IMR-90 (cell line): ENCODE results near the gene KRT1. TPM values are rescaled to one million over a fixed set of nuclear protein-coding genes. Genes with fewer than 3 reads are reported as not detected.

Experiments used
- ATAC-seq: fragments of 200-7000 bp; cut with Tn5 transposase; 2 replicates; pipeline ENCODE4 v1.9.1; 2020; ENCODE audit warnings: low read depth, mild to moderate bottlenecking, moderate library complexity
- BruUV-seq: library from RNA; stranded (reverse); fragments of 400-500 nt; replicated peaks from 2 replicates; lab custom pipeline; 2021; lab: Mats Ljungman, UMichigan
- CTCF ChIA-PET: fragments of 300-600 bp; formaldehyde crosslinking; extraction: SDS; loops from one replicate; lab custom pipeline; 2021; ENCODE audit warnings: antibody characterized with exemption; lab: Yijun Ruan, JAX
- POLR2A ChIA-PET: fragments of 300-600 bp; sonication (Branson Sonifier 250); formaldehyde crosslinking; loops from one replicate; lab custom pipeline; 2022; ENCODE audit warnings: antibody characterized with exemption; ENCODE audit not compliant: unreplicated experiment; lab: Charles Lee
- DNase-seq: peaks from one replicate; pipeline ENCODE4 v3.0.0; 2013
- H2AFZ ChIP-seq: replicated peaks from 2 replicates; pipeline ENCODE3; 2013; ENCODE audit warnings: low read length, mild to moderate bottlenecking; ENCODE audit not compliant: poor library complexity
- H2AK5ac ChIP-seq: 2 replicates; pipeline ENCODE4 v1.6.1; 2013; ENCODE audit warnings: low read depth, low read length, inconsistent platforms
- H2AK9ac ChIP-seq: replicated peaks from 2 replicates; pipeline ENCODE3; 2013; ENCODE audit warnings: mild to moderate bottlenecking, low read depth, low read length, moderate library complexity; ENCODE audit not compliant: poor library complexity
- H2BK120ac ChIP-seq: 2 replicates; pipeline ENCODE4 v1.6.1; 2013; ENCODE audit warnings: low read depth, low read length, inconsistent platforms
- H2BK15ac ChIP-seq: 3 replicates; pipeline ENCODE4 v1.6.1; 2013; ENCODE audit warnings: low read depth, low read length, inconsistent platforms
- H2BK20ac ChIP-seq: 2 replicates; pipeline ENCODE4 v1.6.1; 2013; ENCODE audit warnings: low read depth, mild to moderate bottlenecking, inconsistent platforms, low read length, moderate library complexity
- H2BK5ac ChIP-seq: 2 replicates; pipeline ENCODE4 v1.6.1; 2013; ENCODE audit warnings: mild to moderate bottlenecking, low read depth, low read length, inconsistent platforms; ENCODE audit not compliant: poor library complexity, severe bottlenecking
- H3K14ac ChIP-seq: replicated peaks from 2 replicates; pipeline ENCODE4 v1.6.1; 2013; ENCODE audit warnings: low read depth, low read length, inconsistent platforms
- H3K18ac ChIP-seq: 2 replicates; pipeline ENCODE4 v1.6.1; 2013; ENCODE audit warnings: low read depth, low read length, control low read depth
- H3K23ac ChIP-seq: 2 replicates; pipeline ENCODE4 v1.6.1; 2013; ENCODE audit warnings: low read depth, low read length, inconsistent platforms
- H3K27ac ChIP-seq: 2 replicates; pipeline ENCODE4 v1.5.1; 2013; ENCODE audit warnings: mild to moderate bottlenecking, control low read depth, low read length; ENCODE audit not compliant: insufficient read depth
- H3K27me3 ChIP-seq: 2 replicates; pipeline ENCODE4 v1.6.1; 2013; ENCODE audit warnings: low read length; ENCODE audit not compliant: control insufficient read depth, insufficient read depth
- H3K36me3 ChIP-seq: 2 replicates; pipeline ENCODE4 v1.6.1; 2013; ENCODE audit warnings: low read length, mixed read lengths; ENCODE audit not compliant: control insufficient read depth, insufficient read depth
- H3K4ac ChIP-seq: 2 replicates; pipeline ENCODE4 v1.6.1; 2013; ENCODE audit warnings: low read depth, low read length, inconsistent platforms
- H3K4me1 ChIP-seq: 2 replicates; pipeline ENCODE4 v1.6.1; 2013; ENCODE audit warnings: low read length, mixed read lengths; ENCODE audit not compliant: control insufficient read depth, insufficient read depth
- H3K4me2 ChIP-seq: 2 replicates; pipeline ENCODE4 v1.6.1; 2013; ENCODE audit warnings: low read depth, mild to moderate bottlenecking, control low read depth, low read length, moderate library complexity
- H3K4me3 ChIP-seq: 2 replicates; pipeline ENCODE4 v1.5.1; 2013; ENCODE audit warnings: low read depth, mild to moderate bottlenecking, control low read depth, low read length, moderate library complexity; ENCODE audit not compliant: insufficient read depth
- H3K56ac ChIP-seq: 2 replicates; pipeline ENCODE4 v1.6.1; 2013; ENCODE audit warnings: low read length, inconsistent platforms; ENCODE audit not compliant: insufficient read depth; ENCODE audit errors: extremely low read depth
- H3K79me1 ChIP-seq, 2 experiments: 2 replicates each; pipeline ENCODE4 v1.6.1; 2013; ENCODE audit warnings: low read length in 2 of 2, inconsistent platforms in 1 of 2, low read depth in 1 of 2
- H3K9ac ChIP-seq: 2 replicates; pipeline ENCODE4 v1.6.1; 2013; ENCODE audit warnings: low read depth, low read length, control low read depth
- H3K9me1 ChIP-seq: 2 replicates; pipeline ENCODE4 v1.6.1; 2013; ENCODE audit warnings: low read length, inconsistent platforms; ENCODE audit not compliant: insufficient read depth
- H3K9me3 ChIP-seq: 2 replicates; pipeline ENCODE4 v1.6.1; 2013; ENCODE audit warnings: low read length; ENCODE audit not compliant: control insufficient read depth, insufficient read depth
- H4K20me1 ChIP-seq: 2 replicates; pipeline ENCODE4 v1.6.1; 2013; ENCODE audit warnings: low read length, inconsistent platforms; ENCODE audit not compliant: insufficient read depth
- H4K5ac ChIP-seq: 2 replicates; pipeline ENCODE4 v1.6.1; 2013; ENCODE audit warnings: mild to moderate bottlenecking, low read depth, low read length, control low read depth
- H4K8ac ChIP-seq, 2 experiments: 2 replicates each; pipeline ENCODE4 v1.6.1; 2013; ENCODE audit warnings: low read depth in 2 of 2, low read length in 2 of 2, control low read depth in 1 of 2, inconsistent platforms in 1 of 2
- H4K91ac ChIP-seq: 2 replicates; pipeline ENCODE4 v1.6.1; 2013; ENCODE audit warnings: low read depth, low read length, inconsistent platforms; ENCODE audit not compliant: insufficient read depth
- RAD21 ChIP-seq: IDR thresholded peaks from 2 replicates; pipeline ENCODE4 v1.6.1; 2012; ENCODE audit warnings: low read length, improper control_type of control experiment
- USF2 ChIP-seq: fragments of 150-350 bp; IDR thresholded peaks from 2 replicates; pipeline ENCODE4 v1.6.1; 2017; ENCODE audit warnings: mild to moderate bottlenecking, antibody characterized with exemption, low read length, low read depth
- WGBS, 2 experiments: methylation state at CpG; one replicate each; pipeline versions ENCODE4 v1.1.5 to v1.1.7; 2013; ENCODE audit warnings: missing lambda C conversion rate in 2 of 2; ENCODE audit not compliant: insufficient read length in 1 of 2; ENCODE audit errors: extremely low coverage in 2 of 2; 5-methylcytosine and 5-hydroxymethylcytosine counted together
- dilution Hi-C: fragments of 300-500 bp; cut with HindIII; formaldehyde crosslinking; loops from one replicate; pipeline ENCODE4 v1.14.3; 2018; ENCODE audit warnings: low sequenced_read_pairs; ENCODE audit not compliant: unreplicated experiment
- in situ Hi-C: fragments of 300-500 bp; cut with MboI; formaldehyde crosslinking; loops from 3 replicates; pipeline ENCODE4 v1.14.3; 2019; ENCODE audit warnings: low sequenced_read_pairs, inconsistent platforms, mixed read lengths
- intact Hi-C: fragments of 100-400 bp; cut with micrococcal nuclease; formaldehyde crosslinking; loops from 2 replicates; pipeline ENCODE4 v1.10.0; 2022
- polyA plus RNA-seq, 3 experiments: library from polyadenylated mRNA; depleted of rRNA; stranded (reverse); fragments of >200 nt; gene quantifications; 2 replicates each; pipeline ENCODE4 v1.2.3, GENCODE V29; 2012; ENCODE audit warnings: low replicate concordance in 1 of 3
- total RNA-seq: library from RNA; depleted of rRNA; stranded (reverse); fragments of >200 nt; gene quantifications from 2 replicates; pipeline ENCODE4 v1.2.3, GENCODE V29; 2012

Gene KRT1
- total and polyA plus RNA-seq, 2 of the 4 experiments (the other 2 are of a cell fraction) = not detected

GRCh38 chr12:52691841-52692150 lies 11.6 kb upstream of the KRT1 start:
- in situ Hi-C loops (no loop called here), dilution Hi-C loops (no loop called here), intact Hi-C loops (no loop called here)
- Histone ChIP-seq H2BK20ac (no peak overlapping the region), H3K9ac (no peak overlapping the region), H3K18ac (no peak overlapping the region), H3K79me1 (no peaks in the 10 kb centered on the region), H3K36me3 (no peaks in the 10 kb centered on the region), H4K8ac (no peak overlapping the region), H3K4ac (no peak overlapping the region), H3K4me2 (no peak overlapping the region), H3K9me1 (no peaks in the 10 kb centered on the region), H4K91ac (no peak overlapping the region), H3K27me3 (peaks cover 60% of the 10 kb centered on the region), H4K20me1 (no peaks in the 10 kb centered on the region), H2BK5ac (no peak overlapping the region), H2BK15ac (no peak overlapping the region), H3K4me3 (no peak overlapping the region), H3K4me1 (peaks cover 2% of the 10 kb centered on the region; the same call in 1 of the 2 replicates), H2AFZ (no peak overlapping the region), H4K5ac (no peak overlapping the region), H3K9me3 (no peaks in the 10 kb centered on the region), H2AK5ac (no peak overlapping the region), H3K56ac (no peak overlapping the region), H3K27ac (no peak overlapping the region), H3K23ac (no peak overlapping the region), H2BK120ac (no peak overlapping the region), H3K14ac (no peak overlapping the region), H2AK9ac (no peak overlapping the region)
- TF ChIP-seq RAD21 (no peak), USF2 (no peak)
- no TSS peak for BruUV-seq
- ATAC-seq = no peak
- CTCF ChIA-PET = no interaction called here
- 100% methylated on average over 1 of the region's 2 CpGs; no CpG with 5 or more reads in 1 of the 2 experiments for WGBS, 2 experiments
- POLR2A ChIA-PET = no interaction called here
- no peak for DNase-seq
